ENCODE measurements around the gene DDX51.

The DDX51 gene

DNA sequence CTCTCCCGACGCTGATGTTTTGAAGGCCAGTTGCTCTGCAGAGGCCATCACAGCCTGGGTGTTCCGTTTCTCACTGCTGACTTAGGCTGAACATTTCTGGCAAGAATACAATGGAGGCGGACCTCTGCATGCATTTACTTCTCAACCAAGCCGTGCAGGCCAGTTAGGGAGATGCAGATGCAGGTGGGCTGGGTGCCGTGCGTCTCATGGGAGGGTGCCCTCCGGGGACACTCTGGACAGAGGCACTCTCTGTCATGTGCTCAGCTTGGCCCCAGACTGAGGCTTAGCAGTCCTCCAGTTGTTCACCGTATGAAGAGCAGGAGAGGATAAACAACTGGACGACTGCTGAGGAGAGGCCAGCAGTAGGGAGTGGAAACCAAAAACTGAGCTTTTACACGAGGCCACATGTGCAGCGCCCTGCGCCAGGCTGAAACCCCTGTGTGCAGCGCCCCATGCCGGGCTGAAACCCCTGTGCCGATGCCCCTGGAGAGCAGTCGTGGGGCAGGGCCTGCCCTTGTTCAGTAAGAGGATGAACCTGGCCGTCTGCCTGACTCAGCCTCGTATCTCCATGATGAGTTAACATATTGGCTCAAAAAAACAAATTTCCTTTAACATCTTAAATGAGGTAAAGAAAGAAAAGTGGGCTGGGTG is 32.3 kb downstream of the DDX51 start:
- H3K4me3 ChIP-seq (ENCODE audit: insufficient read depth in 1 of 2, low read depth in 1 of 2, low read length in 2 of 2) = no peak overlapping the region
- H3K27me3 ChIP-seq (ENCODE audit: control insufficient read depth in 1 of 2, insufficient read depth in 1 of 2, low read length in 2 of 2) = no peaks in the 10 kb centered on the region
- H3K36me3 ChIP-seq (ENCODE audit: control insufficient read depth in 1 of 2, insufficient read depth in 2 of 2, low read depth in 1 of 2, low read length in 2 of 2) = peaks cover 48 to 81% of the 10 kb centered on the region in 2 experiments
- no peak overlapping the region for H2BK120ac ChIP-seq (ENCODE audit: low read depth, low read length)
- H2BK15ac ChIP-seq (ENCODE audit: low read depth, poor library complexity, severe bottlenecking) = no peak overlapping the region
- H2BK5ac ChIP-seq (ENCODE audit: low read depth, low read length, poor library complexity, severe bottlenecking) = no peak overlapping the region
- H3K14ac ChIP-seq (ENCODE audit: low read length in 2 of 2) = no peak overlapping the region
- H3K23ac ChIP-seq (ENCODE audit: low read length in 2 of 2) = no peak overlapping the region
- no peaks in the 10 kb centered on the region for H3K9me3 ChIP-seq (ENCODE audit: control insufficient read depth, low read length)
- H3K27ac ChIP-seq (ENCODE audit: low read length, poor library complexity, severe bottlenecking) = no peak overlapping the region
- no peak overlapping the region for H4K91ac ChIP-seq (ENCODE audit: low read length)
- H3K4me1 ChIP-seq (ENCODE audit: control insufficient read depth, insufficient read depth, low read depth, low read length) = no peaks in the 10 kb centered on the region
- H2AFZ ChIP-seq (ENCODE audit: low read depth, low read length) = no peak overlapping the region
- no peak overlapping the region for H2BK12ac ChIP-seq (ENCODE audit: low read length in 2 of 2)
- no peak overlapping the region for H4K8ac ChIP-seq (ENCODE audit: low read length)
- no peak overlapping the region for H3K9ac ChIP-seq (ENCODE audit: low read length)
- no peak overlapping the region for H3K4me2 ChIP-seq (ENCODE audit: low read length, poor library complexity, severe bottlenecking)
- no peak for DNase-seq
- 96% methylated on average over 17 of the region's 19 CpGs for WGBS
- peaks cover 8% of the 10 kb centered on the region for H3K79me1 ChIP-seq (replicated peaks; ENCODE audit: low read length, poor library complexity, severe bottlenecking)
- H3K18ac ChIP-seq (ENCODE audit: low read depth in 1 of 2, low read length in 2 of 2) = no peak overlapping the region
- no peak overlapping the region for H3K4ac ChIP-seq (ENCODE audit: low read depth in 1 of 2, low read length in 2 of 2)
- H2AK5ac ChIP-seq (ENCODE audit: low read length, severe bottlenecking) = no peak overlapping the region

DNA sequence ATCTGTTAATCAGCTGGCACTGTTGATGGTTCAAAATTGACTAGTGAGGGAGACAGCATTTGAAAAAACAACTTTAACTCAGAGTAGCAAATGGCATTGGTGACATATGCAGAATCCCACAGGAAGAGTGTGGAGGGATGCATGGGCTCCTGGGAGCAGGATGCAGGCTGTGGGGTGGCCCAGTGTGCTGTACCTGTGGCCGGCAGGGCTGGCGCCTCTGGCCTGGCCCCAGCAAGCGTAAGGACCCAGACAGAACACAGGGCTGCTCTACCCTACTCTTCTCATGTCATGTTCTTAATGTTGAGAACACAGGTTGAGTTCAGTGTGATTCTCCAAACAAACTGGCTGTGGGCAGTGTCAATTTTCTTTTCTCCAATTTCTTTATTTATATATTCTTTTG is 33.4 kb downstream of the DDX51 start:
- H3K4me1 ChIP-seq (ENCODE audit: control insufficient read depth, insufficient read depth, low read depth, low read length) = no peaks in the 10 kb centered on the region
- H3K9ac ChIP-seq (ENCODE audit: low read length) = no peak overlapping the region
- no peak overlapping the region for H2BK120ac ChIP-seq (ENCODE audit: low read depth, low read length)
- H3K14ac ChIP-seq (ENCODE audit: low read length in 2 of 2) = no peak overlapping the region
- no peak for DNase-seq
- no peak overlapping the region for H3K4ac ChIP-seq (ENCODE audit: low read depth in 1 of 2, low read length in 2 of 2)
- H3K27me3 ChIP-seq (ENCODE audit: control insufficient read depth in 1 of 2, insufficient read depth in 1 of 2, low read length in 2 of 2) = no peaks in the 10 kb centered on the region
- H3K27ac ChIP-seq (ENCODE audit: low read length, poor library complexity, severe bottlenecking) = no peak overlapping the region
- peaks cover 40 to 75% of the 10 kb centered on the region in 2 experiments for H3K36me3 ChIP-seq (ENCODE audit: control insufficient read depth in 1 of 2, insufficient read depth in 2 of 2, low read depth in 1 of 2, low read length in 2 of 2)
- H3K23ac ChIP-seq (ENCODE audit: low read length in 2 of 2) = no peak overlapping the region
- H3K9me3 ChIP-seq (ENCODE audit: control insufficient read depth, low read length) = no peaks in the 10 kb centered on the region
- peak overlapping the region; percentile 25 for H4K8ac ChIP-seq (ENCODE audit: low read length)
- no peak overlapping the region for H3K18ac ChIP-seq (ENCODE audit: low read depth in 1 of 2, low read length in 2 of 2)
- no peak overlapping the region for H2AFZ ChIP-seq (ENCODE audit: low read depth, low read length)
- no peak overlapping the region for H2BK12ac ChIP-seq (ENCODE audit: low read length in 2 of 2)
- no peak overlapping the region for H3K4me3 ChIP-seq (ENCODE audit: insufficient read depth in 1 of 2, low read depth in 1 of 2, low read length in 2 of 2)
- 100% methylated on average over 2 of the region's 3 CpGs for WGBS
- peaks cover 8% of the 10 kb centered on the region for H3K79me1 ChIP-seq (replicated peaks; ENCODE audit: low read length, poor library complexity, severe bottlenecking)
- H2BK5ac ChIP-seq (ENCODE audit: low read depth, low read length, poor library complexity, severe bottlenecking) = no peak overlapping the region
- H4K91ac ChIP-seq (ENCODE audit: low read length) = no peak overlapping the region
- no peak overlapping the region for H3K4me2 ChIP-seq (ENCODE audit: low read length, poor library complexity, severe bottlenecking)
- no peak overlapping the region for H2BK15ac ChIP-seq (ENCODE audit: low read depth, poor library complexity, severe bottlenecking)
- no peak overlapping the region for H2AK5ac ChIP-seq (ENCODE audit: low read length, severe bottlenecking)

DNA sequence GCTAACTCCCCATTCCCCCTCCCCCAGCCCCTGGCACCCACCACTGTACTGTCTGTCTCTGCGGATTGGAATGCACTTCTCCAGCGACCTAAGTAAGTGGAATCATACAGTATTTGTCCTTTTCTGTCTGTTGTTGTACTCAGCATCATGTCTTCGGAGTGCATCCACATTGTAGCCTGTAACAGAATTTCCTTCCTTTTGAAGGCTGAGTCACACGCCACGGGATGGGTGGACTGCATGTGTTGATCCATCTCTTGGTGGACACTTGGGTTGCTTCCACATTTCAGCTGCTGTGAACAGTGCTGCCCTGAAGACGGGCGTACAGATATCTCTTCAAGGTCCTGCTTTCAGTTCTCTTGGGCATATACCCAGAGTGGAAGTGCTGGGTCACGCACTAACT is 34.4 kb downstream of the DDX51 start:
- peaks cover 37 to 73% of the 10 kb centered on the region in 2 experiments for H3K36me3 ChIP-seq (ENCODE audit: control insufficient read depth in 1 of 2, insufficient read depth in 2 of 2, low read depth in 1 of 2, low read length in 2 of 2)
- no peaks in the 10 kb centered on the region for H3K4me1 ChIP-seq (ENCODE audit: control insufficient read depth, insufficient read depth, low read depth, low read length)
- no peak overlapping the region for H3K27ac ChIP-seq (ENCODE audit: low read length, poor library complexity, severe bottlenecking)
- H3K14ac ChIP-seq (ENCODE audit: low read length in 2 of 2) = no peak overlapping the region
- no peak overlapping the region for H3K4me3 ChIP-seq (ENCODE audit: insufficient read depth in 1 of 2, low read depth in 1 of 2, low read length in 2 of 2)
- no peak overlapping the region for H2BK5ac ChIP-seq (ENCODE audit: low read depth, low read length, poor library complexity, severe bottlenecking)
- no peaks in the 10 kb centered on the region for H3K9me3 ChIP-seq (ENCODE audit: control insufficient read depth, low read length)
- H4K8ac ChIP-seq (ENCODE audit: low read length) = no peak overlapping the region
- H3K18ac ChIP-seq (ENCODE audit: low read depth in 1 of 2, low read length in 2 of 2) = no peak overlapping the region
- 91% methylated on average over 8 of the region's 8 CpGs for WGBS
- no peak overlapping the region for H2BK120ac ChIP-seq (ENCODE audit: low read depth, low read length)
- no peak overlapping the region for H3K9ac ChIP-seq (ENCODE audit: low read length)
- no peak for DNase-seq
- H3K23ac ChIP-seq (ENCODE audit: low read length in 2 of 2) = no peak overlapping the region
- no peak overlapping the region for H2AK5ac ChIP-seq (ENCODE audit: low read length, severe bottlenecking)
- H2AFZ ChIP-seq (ENCODE audit: low read depth, low read length) = no peak overlapping the region
- no peak overlapping the region for H3K4me2 ChIP-seq (ENCODE audit: low read length, poor library complexity, severe bottlenecking)
- H2BK12ac ChIP-seq (ENCODE audit: low read length in 2 of 2) = no peak overlapping the region
- H3K27me3 ChIP-seq (ENCODE audit: control insufficient read depth in 1 of 2, insufficient read depth in 1 of 2, low read length in 2 of 2) = no peaks in the 10 kb centered on the region
- no peak overlapping the region for H4K91ac ChIP-seq (ENCODE audit: low read length)
- H3K79me1 ChIP-seq (replicated peaks; ENCODE audit: low read length, poor library complexity, severe bottlenecking) = peaks cover 11% of the 10 kb centered on the region
- no peak overlapping the region for H3K4ac ChIP-seq (ENCODE audit: low read depth in 1 of 2, low read length in 2 of 2)
- no peak overlapping the region for H2BK15ac ChIP-seq (ENCODE audit: low read depth, poor library complexity, severe bottlenecking)

DNA sequence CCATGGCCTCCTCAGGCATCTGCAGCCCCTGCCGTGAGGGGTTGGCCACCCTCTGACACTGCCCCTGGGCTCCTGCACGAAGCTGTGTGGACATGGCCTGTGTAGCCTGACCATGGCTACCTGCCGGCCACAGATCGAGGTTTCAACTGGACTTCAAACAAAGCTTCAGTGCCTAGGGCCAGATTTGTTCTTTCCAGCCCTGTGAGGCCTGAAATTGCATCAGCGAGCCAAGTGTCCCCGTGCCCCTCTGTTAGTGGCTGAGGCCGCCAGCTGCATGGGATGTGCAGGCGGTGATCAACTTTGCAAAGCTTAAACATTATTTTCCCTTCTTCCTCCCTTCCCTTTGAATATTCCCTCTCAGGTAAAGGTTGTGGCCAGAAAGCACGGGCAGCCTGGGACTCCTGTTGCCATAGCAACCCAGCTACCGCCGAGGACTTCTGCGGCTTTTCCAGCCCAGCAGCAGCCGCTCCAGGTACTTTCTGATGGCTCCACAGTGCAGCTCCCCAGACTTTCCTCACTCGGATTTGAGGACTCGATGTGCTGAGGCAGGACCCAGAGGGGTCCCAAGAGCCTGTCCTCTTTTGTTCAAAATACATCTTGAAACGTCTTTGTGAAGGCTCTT is 35.8 kb downstream of the DDX51 start:
- Histone ChIP-seq H3K4ac (ENCODE audit: low read depth in 1 of 2, low read length in 2 of 2) (no peak overlapping the region), H2AFZ (ENCODE audit: low read depth, low read length) (no peak overlapping the region), H3K4me3 (ENCODE audit: insufficient read depth in 1 of 2, low read depth in 1 of 2, low read length in 2 of 2) (no peak overlapping the region), H3K9ac (ENCODE audit: low read length) (no peak overlapping the region), H3K18ac (ENCODE audit: low read depth in 1 of 2, low read length in 2 of 2) (no peak overlapping the region), H4K8ac (ENCODE audit: low read length) (no peak overlapping the region), H3K4me2 (ENCODE audit: low read length, poor library complexity, severe bottlenecking) (no peak overlapping the region), H2BK15ac (ENCODE audit: low read depth, poor library complexity, severe bottlenecking) (no peak overlapping the region), H2BK5ac (ENCODE audit: low read depth, low read length, poor library complexity, severe bottlenecking) (no peak overlapping the region), H3K4me1 (ENCODE audit: control insufficient read depth, insufficient read depth, low read depth, low read length) (no peaks in the 10 kb centered on the region), H4K91ac (ENCODE audit: low read length) (no peak overlapping the region), H3K36me3 (ENCODE audit: control insufficient read depth in 1 of 2, insufficient read depth in 2 of 2, low read depth in 1 of 2, low read length in 2 of 2) (peaks cover 38 to 62% of the 10 kb centered on the region in 2 experiments), H2BK120ac (ENCODE audit: low read depth, low read length) (no peak overlapping the region), H3K27ac (ENCODE audit: low read length, poor library complexity, severe bottlenecking) (no peak overlapping the region), H3K23ac (ENCODE audit: low read length in 2 of 2) (no peak overlapping the region), H3K14ac (ENCODE audit: low read length in 2 of 2) (no peak overlapping the region), H2BK12ac (ENCODE audit: low read length in 2 of 2) (no peak overlapping the region), H3K27me3 (ENCODE audit: control insufficient read depth in 1 of 2, insufficient read depth in 1 of 2, low read length in 2 of 2) (no peaks in the 10 kb centered on the region), H3K9me3 (ENCODE audit: control insufficient read depth, low read length) (no peaks in the 10 kb centered on the region), H3K79me1 (replicated peaks; ENCODE audit: low read length, poor library complexity, severe bottlenecking) (peaks cover 17% of the 10 kb centered on the region), H2AK5ac (ENCODE audit: low read length, severe bottlenecking) (no peak overlapping the region)
- WGBS = 86% methylated on average over 16 of the region's 16 CpGs
- no peak for DNase-seq
